Measurements from ENCODE around the gene FOXF1. TPM values are rescaled to one million over a fixed set of nuclear protein-coding genes. Genes with fewer than 3 reads are reported as not detected.

The FOXF1 gene
- total and polyA plus RNA-seq, 9 of the 15 experiments (the other 6 are each of a cell fraction or from before 2014, with no cell fraction given): 0.04 TPM; not detected in 8

DNA sequence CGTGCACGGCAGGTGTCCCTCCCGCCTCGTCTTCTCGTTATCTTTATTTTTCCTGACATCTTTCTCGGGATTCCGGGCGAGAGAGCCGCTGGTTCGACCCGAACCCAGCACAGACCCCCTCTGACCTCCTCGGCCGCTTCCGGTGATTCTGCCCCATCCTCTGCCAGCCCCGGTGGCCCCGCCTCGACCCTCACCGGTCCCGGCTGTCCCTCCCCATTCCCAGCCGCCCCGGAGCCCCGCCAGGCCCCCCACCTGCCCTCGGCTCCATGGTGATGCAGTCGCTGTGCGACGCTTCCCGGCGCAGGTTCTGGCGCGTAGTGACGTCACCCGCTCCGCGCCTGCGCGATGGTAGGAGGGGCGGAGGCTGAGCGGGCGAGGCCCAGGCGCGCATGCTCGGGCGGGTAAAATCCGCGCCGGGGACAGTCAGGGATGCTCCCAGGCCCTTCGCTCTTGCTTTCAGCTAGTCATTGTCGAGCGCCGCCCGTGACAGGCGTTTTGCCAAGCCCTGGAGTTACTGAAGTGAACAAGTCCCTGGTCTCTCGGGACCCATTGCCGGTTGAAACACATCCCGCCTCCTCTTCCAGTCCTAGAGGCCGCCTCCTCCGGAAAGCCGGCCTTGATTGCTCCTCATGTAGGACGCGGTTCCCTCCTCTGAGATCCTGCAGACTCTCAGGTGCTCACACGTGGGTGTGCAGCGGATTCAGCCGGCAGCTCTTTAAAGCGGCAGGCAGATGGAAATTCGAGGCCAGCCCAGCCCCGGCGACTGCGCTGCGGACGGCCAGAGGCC lies 44.8 kb downstream of the FOXF1 start, which contains the start of gene MTHFSD (continued):
- TF ChIP-seq KAT7 (CRISPR knock-in tag; IDR thresholded peaks at IDR 0.05; ENCODE audit: borderline replicate concordance): no peak
- TF ChIP-seq, protein P1, sequence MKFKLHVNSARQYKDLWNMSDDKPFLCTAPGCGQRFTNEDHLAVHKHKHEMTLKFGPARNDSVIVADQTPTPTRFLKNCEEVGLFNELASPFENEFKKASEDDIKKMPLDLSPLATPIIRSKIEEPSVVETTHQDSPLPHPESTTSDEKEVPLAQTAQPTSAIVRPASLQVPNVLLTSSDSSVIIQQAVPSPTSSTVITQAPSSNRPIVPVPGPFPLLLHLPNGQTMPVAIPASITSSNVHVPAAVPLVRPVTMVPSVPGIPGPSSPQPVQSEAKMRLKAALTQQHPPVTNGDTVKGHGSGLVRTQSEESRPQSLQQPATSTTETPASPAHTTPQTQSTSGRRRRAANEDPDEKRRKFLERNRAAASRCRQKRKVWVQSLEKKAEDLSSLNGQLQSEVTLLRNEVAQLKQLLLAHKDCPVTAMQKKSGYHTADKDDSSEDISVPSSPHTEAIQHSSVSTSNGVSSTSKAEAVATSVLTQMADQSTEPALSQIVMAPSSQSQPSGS (CRISPR knock-in tag; IDR thresholded peaks at IDR 0.05): peak; percentile 73; the same call in 1 of the 2 replicates
- TF ChIP-seq CHD1 (IDR thresholded peaks at IDR 0.05; ENCODE audit: low read length): no peak
- no peak for TF ChIP-seq SREBF1 (IDR thresholded peaks at IDR 0.05; ENCODE audit: borderline replicate concordance, low read depth, low read length)
- no peak for TF ChIP-seq HNRNPLL (IDR thresholded peaks at IDR 0.05; ENCODE audit: low read depth, low read length, poor library complexity, severe bottlenecking)
- TF ChIP-seq COPS2 (conservative IDR thresholded peaks at IDR 0.05): no peak
- TF ChIP-seq, protein P2, sequence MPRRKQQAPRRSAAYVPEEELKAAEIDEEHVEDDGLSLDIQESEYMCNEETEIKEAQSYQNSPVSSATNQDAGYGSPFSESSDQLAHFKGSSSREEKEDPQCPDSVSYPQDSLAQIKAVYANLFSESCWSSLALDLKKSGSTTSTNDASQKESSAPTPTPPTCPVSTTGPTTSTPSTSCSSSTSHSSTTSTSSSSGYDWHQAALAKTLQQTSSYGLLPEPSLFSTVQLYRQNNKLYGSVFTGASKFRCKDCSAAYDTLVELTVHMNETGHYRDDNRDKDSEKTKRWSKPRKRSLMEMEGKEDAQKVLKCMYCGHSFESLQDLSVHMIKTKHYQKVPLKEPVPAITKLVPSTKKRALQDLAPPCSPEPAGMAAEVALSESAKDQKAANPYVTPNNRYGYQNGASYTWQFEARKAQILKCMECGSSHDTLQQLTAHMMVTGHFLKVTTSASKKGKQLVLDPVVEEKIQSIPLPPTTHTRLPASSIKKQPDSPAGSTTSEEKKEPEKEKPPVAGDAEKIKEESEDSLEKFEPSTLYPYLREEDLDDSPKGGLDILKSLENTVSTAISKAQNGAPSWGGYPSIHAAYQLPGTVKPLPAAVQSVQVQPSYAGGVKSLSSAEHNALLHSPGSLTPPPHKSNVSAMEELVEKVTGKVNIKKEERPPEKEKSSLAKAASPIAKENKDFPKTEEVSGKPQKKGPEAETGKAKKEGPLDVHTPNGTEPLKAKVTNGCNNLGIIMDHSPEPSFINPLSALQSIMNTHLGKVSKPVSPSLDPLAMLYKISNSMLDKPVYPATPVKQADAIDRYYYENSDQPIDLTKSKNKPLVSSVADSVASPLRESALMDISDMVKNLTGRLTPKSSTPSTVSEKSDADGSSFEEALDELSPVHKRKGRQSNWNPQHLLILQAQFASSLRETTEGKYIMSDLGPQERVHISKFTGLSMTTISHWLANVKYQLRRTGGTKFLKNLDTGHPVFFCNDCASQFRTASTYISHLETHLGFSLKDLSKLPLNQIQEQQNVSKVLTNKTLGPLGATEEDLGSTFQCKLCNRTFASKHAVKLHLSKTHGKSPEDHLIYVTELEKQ (CRISPR knock-in tag; IDR thresholded peaks at IDR 0.05): no peak
- TF ChIP-seq, protein P3, sequence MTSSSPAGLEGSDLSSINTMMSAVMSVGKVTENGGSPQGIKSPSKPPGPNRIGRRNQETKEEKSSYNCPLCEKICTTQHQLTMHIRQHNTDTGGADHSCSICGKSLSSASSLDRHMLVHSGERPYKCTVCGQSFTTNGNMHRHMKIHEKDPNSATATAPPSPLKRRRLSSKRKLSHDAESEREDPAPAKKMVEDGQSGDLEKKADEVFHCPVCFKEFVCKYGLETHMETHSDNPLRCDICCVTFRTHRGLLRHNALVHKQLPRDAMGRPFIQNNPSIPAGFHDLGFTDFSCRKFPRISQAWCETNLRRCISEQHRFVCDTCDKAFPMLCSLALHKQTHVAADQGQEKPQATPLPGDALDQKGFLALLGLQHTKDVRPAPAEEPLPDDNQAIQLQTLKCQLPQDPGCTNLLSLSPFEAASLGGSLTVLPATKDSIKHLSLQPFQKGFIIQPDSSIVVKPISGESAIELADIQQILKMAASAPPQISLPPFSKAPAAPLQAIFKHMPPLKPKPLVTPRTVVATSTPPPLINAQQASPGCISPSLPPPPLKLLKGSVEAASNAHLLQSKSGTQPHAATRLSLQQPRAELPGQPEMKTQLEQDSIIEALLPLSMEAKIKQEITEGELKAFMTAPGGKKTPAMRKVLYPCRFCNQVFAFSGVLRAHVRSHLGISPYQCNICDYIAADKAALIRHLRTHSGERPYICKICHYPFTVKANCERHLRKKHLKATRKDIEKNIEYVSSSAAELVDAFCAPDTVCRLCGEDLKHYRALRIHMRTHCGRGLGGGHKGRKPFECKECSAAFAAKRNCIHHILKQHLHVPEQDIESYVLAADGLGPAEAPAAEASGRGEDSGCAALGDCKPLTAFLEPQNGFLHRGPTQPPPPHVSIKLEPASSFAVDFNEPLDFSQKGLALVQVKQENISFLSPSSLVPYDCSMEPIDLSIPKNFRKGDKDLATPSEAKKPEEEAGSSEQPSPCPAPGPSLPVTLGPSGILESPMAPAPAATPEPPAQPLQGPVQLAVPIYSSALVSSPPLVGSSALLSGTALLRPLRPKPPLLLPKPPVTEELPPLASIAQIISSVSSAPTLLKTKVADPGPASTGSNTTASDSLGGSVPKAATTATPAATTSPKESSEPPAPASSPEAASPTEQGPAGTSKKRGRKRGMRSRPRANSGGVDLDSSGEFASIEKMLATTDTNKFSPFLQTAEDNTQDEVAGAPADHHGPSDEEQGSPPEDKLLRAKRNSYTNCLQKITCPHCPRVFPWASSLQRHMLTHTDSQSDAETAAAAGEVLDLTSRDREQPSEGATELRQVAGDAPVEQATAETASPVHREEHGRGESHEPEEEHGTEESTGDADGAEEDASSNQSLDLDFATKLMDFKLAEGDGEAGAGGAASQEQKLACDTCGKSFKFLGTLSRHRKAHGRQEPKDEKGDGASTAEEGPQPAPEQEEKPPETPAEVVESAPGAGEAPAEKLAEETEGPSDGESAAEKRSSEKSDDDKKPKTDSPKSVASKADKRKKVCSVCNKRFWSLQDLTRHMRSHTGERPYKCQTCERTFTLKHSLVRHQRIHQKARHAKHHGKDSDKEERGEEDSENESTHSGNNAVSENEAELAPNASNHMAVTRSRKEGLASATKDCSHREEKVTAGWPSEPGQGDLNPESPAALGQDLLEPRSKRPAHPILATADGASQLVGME (CRISPR knock-in tag; IDR thresholded peaks at IDR 0.05): no peak
- TF ChIP-seq, protein P4, sequence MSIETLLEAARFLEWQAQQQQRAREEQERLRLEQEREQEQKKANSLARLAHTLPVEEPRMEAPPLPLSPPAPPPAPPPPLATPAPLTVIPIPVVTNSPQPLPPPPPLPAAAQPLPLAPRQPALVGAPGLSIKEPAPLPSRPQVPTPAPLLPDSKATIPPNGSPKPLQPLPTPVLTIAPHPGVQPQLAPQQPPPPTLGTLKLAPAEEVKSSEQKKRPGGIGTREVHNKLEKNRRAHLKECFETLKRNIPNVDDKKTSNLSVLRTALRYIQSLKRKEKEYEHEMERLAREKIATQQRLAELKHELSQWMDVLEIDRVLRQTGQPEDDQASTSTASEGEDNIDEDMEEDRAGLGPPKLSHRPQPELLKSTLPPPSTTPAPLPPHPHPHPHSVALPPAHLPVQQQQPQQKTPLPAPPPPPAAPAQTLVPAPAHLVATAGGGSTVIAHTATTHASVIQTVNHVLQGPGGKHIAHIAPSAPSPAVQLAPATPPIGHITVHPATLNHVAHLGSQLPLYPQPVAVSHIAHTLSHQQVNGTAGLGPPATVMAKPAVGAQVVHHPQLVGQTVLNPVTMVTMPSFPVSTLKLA (conservative IDR thresholded peaks at IDR 0.05): peak; percentile 53 to 77
- TF ChIP-seq, protein P5, sequence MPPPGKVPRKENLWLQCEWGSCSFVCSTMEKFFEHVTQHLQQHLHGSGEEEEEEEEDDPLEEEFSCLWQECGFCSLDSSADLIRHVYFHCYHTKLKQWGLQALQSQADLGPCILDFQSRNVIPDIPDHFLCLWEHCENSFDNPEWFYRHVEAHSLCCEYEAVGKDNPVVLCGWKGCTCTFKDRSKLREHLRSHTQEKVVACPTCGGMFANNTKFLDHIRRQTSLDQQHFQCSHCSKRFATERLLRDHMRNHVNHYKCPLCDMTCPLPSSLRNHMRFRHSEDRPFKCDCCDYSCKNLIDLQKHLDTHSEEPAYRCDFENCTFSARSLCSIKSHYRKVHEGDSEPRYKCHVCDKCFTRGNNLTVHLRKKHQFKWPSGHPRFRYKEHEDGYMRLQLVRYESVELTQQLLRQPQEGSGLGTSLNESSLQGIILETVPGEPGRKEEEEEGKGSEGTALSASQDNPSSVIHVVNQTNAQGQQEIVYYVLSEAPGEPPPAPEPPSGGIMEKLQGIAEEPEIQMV (tag; conservative IDR thresholded peaks at IDR 0.05; ENCODE audit: low read depth): no peak
- peak in 1 of 2 experiments; percentile 91; a peak in 2 of 4 replicates for TF ChIP-seq CSDE1 (IDR thresholded peaks at IDR 0.05)
- no peak for TF ChIP-seq RAD51 (IDR thresholded peaks at IDR 0.05; ENCODE audit: borderline replicate concordance, low read depth)

All from K562 (cell line).